Upper lobe of left lung (tissue), 4 donors: ENCODE results near the gene CAMSAP1.

ENCODE experiments used
- CTCF ChIP-seq, 6 experiments: fragments of 450-650 bp in 4 of 6; fragments of 200-600 bp in 2 of 6; sonication (generic) in 2 of 6; IDR thresholded peaks; one replicate each; pipeline ENCODE4 v1.5.1; 2016 to 2019; ENCODE audit warnings: antibody characterized with exemption in 6 of 6
- POLR2A ChIP-seq, 4 donors: fragments of 450-650 bp; IDR thresholded peaks; one replicate each; pipeline ENCODE4 v1.5.1; 2016 to 2017; ENCODE audit warnings: antibody characterized with exemption in 4 of 4, mild to moderate bottlenecking in 2 of 4

GRCh38 chr9:135920256-135920930 is 13.0 kb upstream of the CAMSAP1 start:
- TF ChIP-seq POLR2A (IDR thresholded peaks at IDR 0.05) (no peak), CTCF (IDR thresholded peaks at IDR 0.05) (no peak)
